ENCODE data around the gene TOGARAM1.
"Not testable (repeated sequence)": the region's sequence is repeated elsewhere in the genome, so short reads cannot be mapped to it uniquely, and the experiment has no call there.

The TOGARAM1 gene

GRCh38 chr14:45038865-45039264, 76.9 kb downstream of the TOGARAM1 start:
- DNase-seq (ENCODE audit: low spot score): no peak

- DNase-seq (ENCODE audit: low spot score): no peak
Measured at GRCh38 chr14:45039390-45039789, 77.4 kb downstream of the TOGARAM1 start.

- DNase-seq (ENCODE audit: low spot score): no peak
Measured at GRCh38 chr14:45041641-45042040, 79.7 kb downstream of the TOGARAM1 start.

- no peak for DNase-seq (ENCODE audit: low spot score)
Measured at GRCh38 chr14:45044638-45045037, 82.6 kb downstream of the TOGARAM1 start.

GRCh38 chr14:45048385-45048784, 86.4 kb downstream of the TOGARAM1 start:
- no peak for DNase-seq (ENCODE audit: low spot score)

GRCh38 chr14:45051180-45051579, 89.2 kb downstream of the TOGARAM1 start:
- no peak for DNase-seq (ENCODE audit: low spot score)

- DNase-seq (ENCODE audit: low spot score): no peak
Measured at GRCh38 chr14:45051896-45052295, 89.9 kb downstream of the TOGARAM1 start.

- no peak for DNase-seq (ENCODE audit: low spot score)
Measured at GRCh38 chr14:45057349-45057748, 95.4 kb downstream of the TOGARAM1 start.

GRCh38 chr14:45057881-45058364, 95.9 kb downstream of the TOGARAM1 start:
- DNase-seq (ENCODE audit: low spot score): no peak

- no peak for DNase-seq (ENCODE audit: low spot score)
Measured at GRCh38 chr14:45060551-45060950, 98.6 kb downstream of the TOGARAM1 start.

- no peak for DNase-seq (ENCODE audit: low spot score)
Measured at GRCh38 chr14:45065540-45065939, 103.5 kb downstream of the TOGARAM1 start.

GRCh38 chr14:45065956-45066355, 104.0 kb downstream of the TOGARAM1 start:
- DNase-seq (ENCODE audit: low spot score): no peak

GRCh38 chr14:45066667-45067066, 104.7 kb downstream of the TOGARAM1 start:
- no peak for DNase-seq (ENCODE audit: low spot score)

- DNase-seq (ENCODE audit: low spot score): no peak
Measured at GRCh38 chr14:45068396-45068795, 106.4 kb downstream of the TOGARAM1 start.

GRCh38 chr14:45070215-45070614, 108.2 kb downstream of the TOGARAM1 start:
- DNase-seq (ENCODE audit: low spot score): no peak

- no peak for DNase-seq (ENCODE audit: low spot score)
Measured at GRCh38 chr14:45072126-45072525, 110.1 kb downstream of the TOGARAM1 start.

GRCh38 chr14:45073231-45073879, 111.4 kb downstream of the TOGARAM1 start:
- DNase-seq (ENCODE audit: low spot score): no peak

GRCh38 chr14:45078323-45078722, 116.3 kb downstream of the TOGARAM1 start:
- DNase-seq (ENCODE audit: low spot score): no peak

GRCh38 chr14:45080416-45080968, 118.5 kb downstream of the TOGARAM1 start:
- not testable (repeated sequence) for DNase-seq (ENCODE audit: low spot score)

- not testable (repeated sequence) for DNase-seq (ENCODE audit: low spot score)
Measured at GRCh38 chr14:45081096-45081495, 119.1 kb downstream of the TOGARAM1 start.

GRCh38 chr14:45082420-45082819, 120.4 kb downstream of the TOGARAM1 start:
- DNase-seq (ENCODE audit: low spot score): no peak

- no peak for DNase-seq (ENCODE audit: low spot score)
Measured at GRCh38 chr14:45083617-45083975, 121.6 kb downstream of the TOGARAM1 start.

- peak; percentile 94 for DNase-seq (ENCODE audit: low spot score)
Measured at GRCh38 chr14:45083976-45084722, 122.2 kb downstream of the TOGARAM1 start, which contains the start of gene PRPF39. Gene PRPF39 (plus strand): TSS chr14:45084116. CDS start chr14:45095240, 11,124 bp downstream.
